BJ (cell line): ENCODE data around the gene NIPA2. TPM values are rescaled to one million over a fixed set of nuclear protein-coding genes. Genes with fewer than 3 reads are reported as not detected.
A peak's percentile ranks its signal among the peaks of the same experiment; 100 is the strongest.

Experiments
- CTCF ChIA-PET: fragments of 350-600 bp; formaldehyde crosslinking; extraction: SDS; loops from one replicate; lab custom pipeline; 2021; ENCODE audit warnings: antibody characterized with exemption, inconsistent platforms; lab: Yijun Ruan, JAX
- POLR2A ChIA-PET: fragments of 300-600 bp; sonication (Branson Sonifier 250); formaldehyde crosslinking; extraction: SDS; loops from one replicate; lab custom pipeline; 2021; ENCODE audit warnings: antibody characterized with exemption; lab: Charles Lee
- DNase-seq: peaks from one replicate; pipeline ENCODE4 v3.0.0-alpha.2; 2011; ENCODE audit warnings: low read depth
- H3K27me3 ChIP-seq: 2 replicates; pipeline ENCODE4 v1.6.0; 2011; ENCODE audit warnings: low read length; ENCODE audit not compliant: control insufficient read depth, insufficient read depth
- H3K36me3 ChIP-seq: 2 replicates; pipeline ENCODE4 v1.5.1; 2011; ENCODE audit warnings: low read length; ENCODE audit not compliant: control insufficient read depth, insufficient read depth
- H3K4me3 ChIP-seq: 2 replicates; pipeline ENCODE4 v1.5.1; 2011; ENCODE audit warnings: low read depth, mild to moderate bottlenecking, control low read depth, low read length
- polyA plus RNA-seq: library from polyadenylated mRNA; depleted of rRNA; stranded (reverse); fragments of >200 nt; gene quantifications from 2 replicates; pipeline ENCODE4 v1.2.3, GENCODE V29; 2011
- TF ChIP-seq, protein P1 (sequence below): IDR thresholded peaks from 2 replicates; pipeline ENCODE4 v1.5.1; 2011; ENCODE audit warnings: low read depth, mild to moderate bottlenecking, control low read depth, inconsistent platforms, low read length, moderate library complexity; ENCODE audit not compliant: insufficient read depth

The NIPA2 gene
- polyA plus RNA-seq, 1 experiment: 46.6 TPM

DNA sequence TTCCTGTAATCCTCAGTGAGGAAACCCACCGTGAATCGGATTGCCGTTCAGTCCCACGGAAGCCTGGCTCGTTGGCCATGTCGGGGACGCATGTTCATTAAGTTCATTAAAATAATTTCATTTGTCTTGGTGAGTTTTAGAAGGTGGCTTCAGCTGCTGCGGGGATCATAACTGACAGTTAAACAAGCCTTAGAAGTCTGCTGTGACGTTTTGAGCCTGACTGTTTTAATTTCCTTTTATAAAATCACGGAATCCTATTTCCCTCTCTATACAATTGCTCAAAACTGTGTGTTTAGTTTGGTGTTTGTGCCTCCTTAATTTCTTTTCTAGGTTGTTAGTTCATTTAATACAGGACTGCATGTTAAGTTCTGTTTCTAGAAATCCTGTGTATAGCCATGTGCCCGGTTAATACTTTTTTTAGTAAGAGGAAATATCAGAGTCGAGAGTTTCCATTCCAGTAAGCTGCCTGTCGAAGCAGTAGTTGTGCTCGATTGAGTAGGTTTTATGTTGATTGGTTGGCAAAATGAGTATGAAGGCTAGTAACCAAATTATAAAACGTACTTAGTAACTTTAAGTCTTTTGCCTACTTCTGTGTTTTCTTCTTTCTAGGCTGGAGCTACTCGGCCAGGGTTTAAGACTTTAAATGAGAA, 705 bp downstream of the NIPA2 start:
- TF ChIP-seq, protein P1, sequence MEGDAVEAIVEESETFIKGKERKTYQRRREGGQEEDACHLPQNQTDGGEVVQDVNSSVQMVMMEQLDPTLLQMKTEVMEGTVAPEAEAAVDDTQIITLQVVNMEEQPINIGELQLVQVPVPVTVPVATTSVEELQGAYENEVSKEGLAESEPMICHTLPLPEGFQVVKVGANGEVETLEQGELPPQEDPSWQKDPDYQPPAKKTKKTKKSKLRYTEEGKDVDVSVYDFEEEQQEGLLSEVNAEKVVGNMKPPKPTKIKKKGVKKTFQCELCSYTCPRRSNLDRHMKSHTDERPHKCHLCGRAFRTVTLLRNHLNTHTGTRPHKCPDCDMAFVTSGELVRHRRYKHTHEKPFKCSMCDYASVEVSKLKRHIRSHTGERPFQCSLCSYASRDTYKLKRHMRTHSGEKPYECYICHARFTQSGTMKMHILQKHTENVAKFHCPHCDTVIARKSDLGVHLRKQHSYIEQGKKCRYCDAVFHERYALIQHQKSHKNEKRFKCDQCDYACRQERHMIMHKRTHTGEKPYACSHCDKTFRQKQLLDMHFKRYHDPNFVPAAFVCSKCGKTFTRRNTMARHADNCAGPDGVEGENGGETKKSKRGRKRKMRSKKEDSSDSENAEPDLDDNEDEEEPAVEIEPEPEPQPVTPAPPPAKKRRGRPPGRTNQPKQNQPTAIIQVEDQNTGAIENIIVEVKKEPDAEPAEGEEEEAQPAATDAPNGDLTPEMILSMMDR: no peak
- no peak for DNase-seq
- ChIA-PET CTCF (no interaction called here), POLR2A (no interaction called here)
- Histone ChIP-seq H3K4me3 (peak overlapping the region; percentile 87), H3K27me3 (no peaks in the 10 kb centered on the region), H3K36me3 (no peaks in the 10 kb centered on the region)

DNA sequence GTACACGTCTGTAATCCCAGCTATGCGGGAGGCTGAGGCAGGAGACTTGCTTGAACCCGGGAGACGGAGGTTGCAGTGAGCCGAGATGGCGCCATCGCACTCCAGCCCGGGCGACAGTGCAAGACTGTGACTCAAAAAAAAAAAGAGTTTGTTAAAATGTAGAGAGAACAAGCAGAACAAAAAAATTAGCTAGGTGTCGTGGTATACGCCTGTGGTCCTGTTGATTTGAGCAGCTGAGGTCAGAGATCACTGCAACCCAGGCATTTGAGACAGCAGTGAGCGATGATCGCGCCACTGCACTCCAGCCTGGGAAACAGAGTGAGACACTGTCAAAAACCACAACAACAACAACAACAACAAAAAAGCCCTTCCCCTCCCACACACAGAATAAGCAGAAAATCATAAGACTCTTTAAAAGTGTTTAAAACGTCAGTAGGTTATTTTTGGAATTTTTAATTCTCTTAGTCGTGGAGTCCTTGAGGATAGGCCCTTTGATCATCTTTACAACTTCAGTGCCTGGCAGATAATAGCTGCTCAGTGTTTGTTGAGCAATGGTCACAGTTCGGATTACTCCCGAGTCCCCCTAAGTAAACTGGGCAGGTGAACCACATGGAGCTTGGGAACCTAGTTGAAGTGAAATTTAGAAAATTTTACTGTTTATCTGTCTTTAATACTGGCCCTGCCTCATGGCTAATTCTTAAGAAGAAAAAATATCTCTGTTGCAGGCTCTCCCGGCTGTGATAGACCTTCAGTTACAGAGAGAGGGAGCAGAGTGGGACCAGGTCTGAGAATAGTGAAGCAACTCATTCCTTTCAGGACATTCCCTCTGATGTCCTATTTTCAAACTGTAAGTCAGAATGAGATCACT, 6.2 kb downstream of the NIPA2 start:
- ChIA-PET CTCF (no interaction called here), POLR2A (no interaction called here)
- Histone ChIP-seq H3K4me3 (no peak overlapping the region), H3K27me3 (no peaks in the 10 kb centered on the region), H3K36me3 (no peaks in the 10 kb centered on the region; the same call in 1 of the 2 replicates)
- TF ChIP-seq, protein P1: no peak
- DNase-seq: no peak

DNA sequence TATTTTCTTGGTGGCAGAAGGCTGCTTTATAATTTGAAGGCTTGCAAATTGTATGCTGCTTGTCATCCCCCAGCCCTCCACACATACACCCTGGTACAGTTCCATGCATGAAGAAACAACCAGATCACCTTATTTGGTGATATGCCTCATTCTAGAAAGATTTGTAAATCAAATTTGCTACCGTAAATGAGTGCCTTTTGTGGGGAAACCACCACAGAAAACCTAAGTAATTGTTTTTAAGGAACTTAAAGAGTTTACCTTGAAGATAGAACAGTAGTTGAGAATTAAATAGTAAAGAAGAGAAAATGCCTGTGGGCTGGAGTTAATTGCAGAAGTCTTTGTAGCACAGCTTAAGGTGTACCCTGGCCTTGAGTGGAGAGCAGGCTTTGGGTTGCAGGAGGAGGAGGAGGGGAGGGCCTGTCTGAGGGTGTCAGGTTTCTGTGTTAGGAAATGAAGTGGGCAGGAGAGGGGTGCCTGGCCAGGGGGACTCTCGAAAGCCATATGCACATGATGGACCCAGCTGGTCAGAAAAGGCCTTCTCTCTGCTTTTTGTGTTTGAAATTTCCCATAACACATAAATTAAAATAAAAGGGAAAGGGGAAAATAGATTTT, 6.9 kb downstream of the NIPA2 start:
- CTCF ChIA-PET: no interaction called here
- Histone ChIP-seq H3K36me3 (peaks cover 2% of the 10 kb centered on the region; the same call in 1 of the 2 replicates), H3K4me3 (no peak overlapping the region), H3K27me3 (no peaks in the 10 kb centered on the region)
- TF ChIP-seq, protein P1: no peak
- POLR2A ChIA-PET: no interaction called here
- DNase-seq: no peak

DNA sequence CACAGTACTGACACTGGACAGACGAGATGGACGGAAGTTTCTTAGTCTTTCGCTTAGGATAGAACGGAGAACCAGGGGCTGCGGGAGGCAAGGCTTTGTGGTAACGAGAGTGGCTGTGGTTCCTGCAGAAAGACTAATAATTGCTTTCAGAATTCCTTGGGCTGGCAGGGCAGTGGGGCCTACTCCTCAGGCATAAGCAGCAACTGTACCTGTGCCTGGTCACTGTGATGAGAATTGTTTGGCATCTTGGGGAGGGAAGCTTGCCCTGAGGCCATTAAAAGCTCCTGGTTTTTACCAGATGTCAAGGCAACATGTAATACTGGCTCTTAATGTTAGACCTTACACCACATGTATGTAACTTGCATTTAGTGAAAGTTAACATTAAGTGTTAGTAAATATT, 7.6 kb downstream of the NIPA2 start:
- Histone ChIP-seq H3K36me3 (peaks cover 2% of the 10 kb centered on the region; the same call in 1 of the 2 replicates), H3K4me3 (no peak overlapping the region), H3K27me3 (no peaks in the 10 kb centered on the region)
- DNase-seq: no peak
- ChIA-PET CTCF (no interaction called here), POLR2A (no interaction called here)
- TF ChIP-seq, protein P1: no peak

DNA sequence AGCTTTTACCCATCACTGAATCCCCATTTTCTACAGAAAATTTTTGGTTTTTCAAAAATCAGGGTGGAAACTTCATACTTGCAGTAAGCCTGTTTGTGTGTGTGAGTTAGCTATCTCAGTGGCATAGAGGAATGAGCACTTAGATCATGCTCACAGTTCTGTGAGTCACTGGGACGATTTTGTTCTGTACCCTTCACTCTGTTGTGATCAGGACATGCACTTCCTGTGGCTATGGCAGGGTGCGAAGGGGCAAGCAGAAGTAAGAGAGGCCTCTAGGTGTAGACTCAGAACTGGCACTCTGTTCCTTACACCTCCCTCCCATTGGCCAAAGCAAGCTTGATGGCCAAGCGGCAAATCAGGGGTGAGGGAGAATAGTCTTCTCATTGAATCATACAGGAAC, 11.6 kb downstream of the NIPA2 start:
- ChIA-PET POLR2A (no interaction called here), CTCF (interaction anchor here (1.4 kb wide), 1 partner anchor 10 kb away, joined by 3 read pairs; no protein-coding TSS in a partner anchor)
- Histone ChIP-seq H3K4me3 (no peak overlapping the region), H3K27me3 (no peaks in the 10 kb centered on the region), H3K36me3 (peaks cover 5% of the 10 kb centered on the region)
- DNase-seq: no peak
- TF ChIP-seq, protein P1: no peak
